Mesodermal cell (in vitro differentiated cells): ENCODE data around the gene MTERF4. TPM values are rescaled to one million over a fixed set of nuclear protein-coding genes. Genes with fewer than 3 reads are reported as not detected.

Experiments
- H3K27ac ChIP-seq: 2 replicates; pipeline ENCODE4 v1.7.0; 2013; ENCODE audit warnings: mild to moderate bottlenecking, low read depth, low read length, moderate library complexity; ENCODE audit not compliant: severe bottlenecking
- H3K36me3 ChIP-seq: 2 replicates; pipeline ENCODE4 v1.7.1; 2013; ENCODE audit warnings: mild to moderate bottlenecking, low read length, moderate library complexity; ENCODE audit not compliant: control insufficient read depth, insufficient read depth
- H3K4me1 ChIP-seq: one replicate; pipeline ENCODE4 v1.7.1; 2013; ENCODE audit warnings: mild to moderate bottlenecking, low read length; ENCODE audit not compliant: insufficient read depth, control insufficient read depth, poor library complexity, severe bottlenecking
- H3K4me3 ChIP-seq: 2 replicates; pipeline ENCODE4 v1.7.0; 2013; ENCODE audit warnings: low read length, control low read depth, mild to moderate bottlenecking; ENCODE audit not compliant: insufficient read depth, poor library complexity, severe bottlenecking; ENCODE audit errors: extremely low read depth
- H3K9me3 ChIP-seq: 2 replicates; pipeline ENCODE4 v1.7.1; 2013; ENCODE audit warnings: mild to moderate bottlenecking, low read length, moderate library complexity; ENCODE audit not compliant: control insufficient read depth
- WGBS, 2 experiments: methylation state at CpG; one replicate each; pipeline ENCODE4 v1.1.5; 2013; ENCODE audit warnings: missing lambda C conversion rate in 2 of 2; ENCODE audit not compliant: insufficient coverage in 2 of 2; 5-methylcytosine and 5-hydroxymethylcytosine counted together
- polyA plus RNA-seq, 2 experiments: library from polyadenylated mRNA; stranded (reverse); fragments of 50-300 nt; gene quantifications; one replicate each; pipeline ENCODE4 v1.2.3, GENCODE V29; 2013

MTERF4 gene, protein sequence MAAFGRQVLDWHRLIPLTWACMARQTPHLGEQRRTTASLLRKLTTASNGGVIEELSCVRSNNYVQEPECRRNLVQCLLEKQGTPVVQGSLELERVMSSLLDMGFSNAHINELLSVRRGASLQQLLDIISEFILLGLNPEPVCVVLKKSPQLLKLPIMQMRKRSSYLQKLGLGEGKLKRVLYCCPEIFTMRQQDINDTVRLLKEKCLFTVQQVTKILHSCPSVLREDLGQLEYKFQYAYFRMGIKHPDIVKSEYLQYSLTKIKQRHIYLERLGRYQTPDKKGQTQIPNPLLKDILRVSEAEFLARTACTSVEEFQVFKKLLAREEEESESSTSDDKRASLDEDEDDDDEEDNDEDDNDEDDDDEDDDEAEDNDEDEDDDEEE
- 25.8 TPM for polyA plus RNA-seq (2013, experiment 1 of 2)
- 28.1 TPM for polyA plus RNA-seq (2013, experiment 2 of 2)

DNA sequence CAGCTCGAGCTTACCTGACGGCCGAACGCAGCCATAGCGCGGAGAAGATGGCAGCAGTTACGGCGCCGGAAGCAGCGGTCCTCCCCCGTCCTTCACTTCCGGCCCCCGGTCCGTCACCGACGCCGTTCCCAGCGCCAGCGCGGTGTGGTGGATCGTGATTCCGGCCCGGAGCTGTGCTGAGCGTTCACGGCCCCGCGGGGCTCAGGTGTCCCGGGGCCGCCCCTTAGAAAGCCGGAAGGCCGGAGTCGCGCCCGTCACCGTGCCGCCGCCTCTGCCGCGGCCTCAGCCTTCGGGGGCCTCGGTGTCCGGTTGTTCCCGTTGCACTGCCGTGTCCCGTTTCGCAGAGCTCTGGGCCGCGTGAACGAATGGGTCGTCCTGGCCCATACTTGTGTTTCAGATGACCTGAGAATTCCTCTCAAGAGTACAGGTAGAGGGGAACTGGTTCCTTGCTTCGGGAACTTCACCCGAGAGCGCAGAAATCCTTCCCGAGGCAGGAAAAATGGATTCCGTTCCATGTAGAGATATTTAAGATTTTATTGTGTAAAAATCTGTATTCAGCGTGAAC lies at the start of gene MTERF4:
TSS of gene MTERF4 (minus strand) at position 49 of the 565 bp plus-strand sequence. CDS start at position 35, 14 bp downstream.
- WGBS, 2 experiments: 0 to 1% methylated on average over 42 to 45 of the region's 56 CpGs
- Histone ChIP-seq H3K4me1 (no peaks in the 10 kb centered on the region), H3K4me3 (peak within 1 kb of the TSS; percentile 91), H3K27ac (peak within 1 kb of the TSS; percentile 29), H3K9me3 (no peaks in the 10 kb centered on the region), H3K36me3 (peaks cover 31% of the 10 kb centered on the region)

GRCh38 chr2:241150660-241151530 lies 48.8 kb upstream of the MTERF4 start:
- H3K36me3 ChIP-seq: peaks cover 7% of the 10 kb centered on the region
- H3K4me1 ChIP-seq: peaks cover 9% of the 10 kb centered on the region
- 17 to 19% methylated on average over 35 to 36 of the region's 37 CpGs for WGBS, 2 experiments
- no peak overlapping the region for H3K27ac ChIP-seq
- no peaks in the 10 kb centered on the region for H3K9me3 ChIP-seq
- peak overlapping the region; percentile 90 for H3K4me3 ChIP-seq

- Histone ChIP-seq H3K4me3 (peak within 1 kb of the TSS; percentile 90), H3K36me3 (peaks cover 7% of the 10 kb centered on the region), H3K4me1 (peaks cover 9% of the 10 kb centered on the region), H3K27ac (peak within 1 kb of the TSS; percentile 36), H3K9me3 (no peaks in the 10 kb centered on the region)
- 0% methylated on average over 69 to 72 of the region's 73 CpGs for WGBS, 2 experiments
Observed at GRCh38 chr2:241149925-241150659, 48.0 kb upstream of the MTERF4 start, which contains the start of gene PPP1R7. TSS of gene PPP1R7 (plus strand) at chr2:241150467. CDS start at chr2:241150496, 29 bp downstream.

DNA sequence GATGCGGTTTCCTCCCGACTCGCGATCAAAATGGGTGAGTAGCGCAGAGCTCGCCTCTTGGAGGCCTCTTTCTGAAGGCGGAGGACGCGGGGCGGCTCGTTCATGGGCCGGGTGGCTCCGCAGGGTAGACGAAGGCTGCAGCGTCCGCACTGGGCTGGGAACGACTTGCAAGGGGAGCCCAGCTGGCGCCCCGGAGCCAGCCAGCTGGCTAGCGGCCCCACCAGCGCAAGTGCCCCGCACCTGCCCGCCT lies 47.5 kb upstream of the MTERF4 start:
- Histone ChIP-seq H3K9me3 (no peaks in the 10 kb centered on the region), H3K4me3 (peak overlapping the region; percentile 90), H3K27ac (peak overlapping the region; percentile 36), H3K4me1 (peaks cover 9% of the 10 kb centered on the region), H3K36me3 (peaks cover 7% of the 10 kb centered on the region)
- 1% methylated on average over 21 to 23 of the region's 23 CpGs for WGBS, 2 experiments

GRCh38 chr2:241148891-241149674 lies 47.0 kb upstream of the MTERF4 start, which contains the start of gene PASK:
TSS of gene PASK (minus strand) at chr2:241149472. CDS start at chr2:241143032, 6,440 bp downstream.
- Histone ChIP-seq H3K36me3 (peaks cover 7% of the 10 kb centered on the region), H3K27ac (peak within 1 kb of the TSS; percentile 36), H3K4me1 (peaks cover 9% of the 10 kb centered on the region), H3K4me3 (peak within 1 kb of the TSS; percentile 90), H3K9me3 (no peaks in the 10 kb centered on the region)
- WGBS, 2 experiments: 0% methylated on average over 75 to 79 of the region's 88 CpGs

DNA sequence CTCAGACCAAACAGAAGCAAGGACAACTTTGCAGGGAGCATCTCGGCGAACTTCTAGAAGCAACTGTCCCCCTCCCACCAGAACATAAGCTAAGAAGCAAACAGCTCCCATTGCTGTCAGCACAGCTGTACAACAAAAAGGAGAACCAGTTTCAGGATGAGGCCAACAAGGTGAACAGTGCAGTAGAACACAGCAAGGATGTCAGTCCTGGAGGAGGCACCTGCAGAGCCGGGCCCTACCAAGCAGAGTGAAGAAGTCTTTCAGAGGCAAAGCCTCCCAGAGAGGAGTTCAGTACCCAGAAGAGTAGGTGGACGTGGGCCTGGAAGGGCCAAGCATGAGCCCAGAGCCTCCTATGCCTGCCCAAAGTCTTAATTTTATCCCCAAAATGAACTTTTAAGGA lies 46.2 kb upstream of the MTERF4 start:
- Histone ChIP-seq H3K4me3 (peak overlapping the region; percentile 90), H3K9me3 (no peaks in the 10 kb centered on the region), H3K36me3 (peaks cover 3% of the 10 kb centered on the region), H3K4me1 (peaks cover 9% of the 10 kb centered on the region), H3K27ac (no peak overlapping the region)
- WGBS, 2 experiments: 86 to 95% methylated on average over 2 to 4 of the region's 4 CpGs

- H3K4me3 ChIP-seq: no peak overlapping the region
- no peaks in the 10 kb centered on the region for H3K36me3 ChIP-seq
- H3K27ac ChIP-seq: no peak overlapping the region
- H3K4me1 ChIP-seq: peaks cover 8% of the 10 kb centered on the region
- WGBS, 2 experiments: 100% methylated on average over 1 of the region's 3 CpGs; no CpG with 5 or more reads in 1 of the 2 experiments
- H3K9me3 ChIP-seq: no peaks in the 10 kb centered on the region
Observed at GRCh38 chr2:241147336-241147735, 45.2 kb upstream of the MTERF4 start.

DNA sequence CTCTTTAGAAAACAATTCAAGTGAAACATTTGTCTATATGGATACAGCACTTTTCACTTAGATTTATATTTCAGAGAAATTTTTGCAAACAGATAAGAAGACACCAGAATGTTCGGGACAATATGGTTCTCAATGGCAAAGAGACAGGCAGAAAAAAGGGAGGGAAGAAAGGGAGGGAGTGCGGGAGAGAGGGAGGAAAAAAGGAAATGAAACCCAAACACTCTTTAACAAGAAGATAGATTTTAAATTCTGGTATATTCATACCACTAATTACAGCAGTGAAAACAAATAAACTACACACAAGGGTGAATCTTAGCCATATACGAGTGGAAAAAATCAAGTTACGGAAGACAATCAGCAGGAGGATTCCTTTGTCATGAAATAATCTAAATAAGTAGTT lies 44.2 kb upstream of the MTERF4 start:
- H3K36me3 ChIP-seq: no peaks in the 10 kb centered on the region
- WGBS, 2 experiments: 100% methylated on average over 1 of the region's 4 CpGs; no CpG with 5 or more reads in 1 of the 2 experiments
- H3K27ac ChIP-seq: no peak overlapping the region
- no peak overlapping the region for H3K4me3 ChIP-seq
- H3K4me1 ChIP-seq: no peaks in the 10 kb centered on the region
- no peaks in the 10 kb centered on the region for H3K9me3 ChIP-seq

DNA sequence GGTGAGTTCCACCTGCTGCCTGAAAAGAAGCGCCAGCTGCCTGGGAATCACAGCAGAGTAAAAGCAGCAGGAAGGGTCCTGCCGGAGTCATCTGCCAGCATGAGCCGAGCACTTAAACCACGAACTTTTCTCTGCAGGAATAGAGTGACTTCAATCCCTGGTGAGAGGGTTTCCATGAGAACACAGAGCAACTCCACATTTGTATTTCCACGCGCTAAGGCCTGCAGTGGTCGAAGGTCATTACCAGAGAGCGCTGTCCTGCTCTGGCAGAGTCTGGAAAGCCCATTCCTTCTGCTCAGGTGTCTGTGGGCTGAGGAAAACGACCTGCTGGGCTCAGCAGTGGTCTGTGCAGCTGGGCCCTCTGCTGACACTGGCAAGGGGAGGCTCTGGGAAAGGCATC lies 40.5 kb upstream of the MTERF4 start:
- 95 to 96% methylated on average over 9 of the region's 9 CpGs for WGBS, 2 experiments
- H3K36me3 ChIP-seq: peaks cover 5% of the 10 kb centered on the region
- H3K27ac ChIP-seq: no peak overlapping the region
- no peaks in the 10 kb centered on the region for H3K9me3 ChIP-seq
- H3K4me1 ChIP-seq: no peaks in the 10 kb centered on the region
- H3K4me3 ChIP-seq: no peak overlapping the region
